Retinal pigment epithelial cell (primary cell): ENCODE data around the gene ANXA4.

Source experiments
- DNase-seq: peaks from one replicate; pipeline ENCODE4 v3.0.0-alpha.2; 2010; ENCODE audit warnings: low read depth
- H3K4me3 ChIP-seq: 2 replicates; pipeline ENCODE4 v1.5.1; 2011; ENCODE audit warnings: mild to moderate bottlenecking, low read length, control low read depth, moderate library complexity
- CTCF ChIP-seq: conservative IDR thresholded peaks from 2 replicates; pipeline ENCODE4 v1.5.1; 2011; ENCODE audit warnings: low read depth, low read length, control low read depth, inconsistent platforms

Gene ANXA4

GRCh38 chr2:69721022-69721421 is 20.9 kb upstream of the ANXA4 start:
- no peak overlapping the region for H3K4me3 ChIP-seq
- DNase-seq: no peak
- TF ChIP-seq CTCF: no peak

- DNase-seq: no peak
- H3K4me3 ChIP-seq: no peak overlapping the region
- TF ChIP-seq CTCF: no peak
Measured at GRCh38 chr2:69723791-69724190, 18.1 kb upstream of the ANXA4 start.

- DNase-seq: no peak
- TF ChIP-seq CTCF: peak; percentile 85
- peak overlapping the region; percentile 31 for H3K4me3 ChIP-seq
Measured at GRCh38 chr2:69724540-69725159, 17.3 kb upstream of the ANXA4 start.

GRCh38 chr2:69725706-69726360 is 16.1 kb upstream of the ANXA4 start:
- no peak overlapping the region for H3K4me3 ChIP-seq
- no peak for DNase-seq
- no peak for TF ChIP-seq CTCF

GRCh38 chr2:69729266-69729665 is 12.7 kb upstream of the ANXA4 start:
- no peak for TF ChIP-seq CTCF
- DNase-seq: no peak
- H3K4me3 ChIP-seq: no peak overlapping the region

GRCh38 chr2:69729781-69730180 is 12.2 kb upstream of the ANXA4 start:
- H3K4me3 ChIP-seq: no peak overlapping the region
- TF ChIP-seq CTCF: no peak
- no peak for DNase-seq

- DNase-seq: no peak
- no peak for TF ChIP-seq CTCF
- H3K4me3 ChIP-seq: no peak overlapping the region
Measured at GRCh38 chr2:69731147-69731970, 10.6 kb upstream of the ANXA4 start.
